ENCODE data around the gene CCT8. TPM values are rescaled to one million over a fixed set of nuclear protein-coding genes. Genes with fewer than 3 reads are reported as not detected.

Gene CCT8
- total and polyA plus RNA-seq, 4 donors: 47.0 to 78.2 (median 58.0) TPM

- Histone ChIP-seq H3K9me3 (ENCODE audit: control insufficient read depth in 4 of 4, low read length in 3 of 4) (no peaks in the 10 kb centered on the region), H3K27ac (ENCODE audit: low read depth in 1 of 2, low read length in 2 of 2) (no peak overlapping the region), H3K36me3 (ENCODE audit: control insufficient read depth in 4 of 4, insufficient read depth in 3 of 4, low read depth in 1 of 4, low read length in 3 of 4) (no peaks in the 10 kb centered on the region), H3K27me3 (ENCODE audit: control insufficient read depth in 4 of 4, insufficient read depth in 4 of 4, low read length in 3 of 4) (no peaks in the 10 kb centered on the region), H3K9ac (ENCODE audit: low read depth in 1 of 2, low read length in 2 of 2) (no peak overlapping the region), H3K4me1 (ENCODE audit: control insufficient read depth in 4 of 4, insufficient read depth in 4 of 4, low read length in 3 of 4) (no peaks in the 10 kb centered on the region), H3K4me3 (ENCODE audit: low read depth in 1 of 3, low read length in 3 of 3) (no peak overlapping the region)
- no peak for DNase-seq (ENCODE audit: low spot score)
- WGBS: 89% methylated on average over 3 of the region's 3 CpGs
- TF ChIP-seq REST (IDR thresholded peaks at IDR 0.05) (no peak), HNF4G (IDR thresholded peaks at IDR 0.05) (no peak), HNF4A (conservative IDR thresholded peaks at IDR 0.05) (no peak), TAF1 (conservative IDR thresholded peaks at IDR 0.05) (no peak), EGR1 (IDR thresholded peaks at IDR 0.05; ENCODE audit: low read depth in 2 of 2) (no peak), RAD21 (IDR thresholded peaks at IDR 0.05) (no peak), CTCF (IDR thresholded peaks at IDR 0.05; ENCODE audit: low read depth, low read length, missing input control) (no peak), YY1 (IDR thresholded peaks at IDR 0.05) (no peak), ATF3 (IDR thresholded peaks at IDR 0.05) (no peak), SP1 (IDR thresholded peaks at IDR 0.05) (no peak), FOXA2 (IDR thresholded peaks at IDR 0.05) (no peak), GABPA (IDR thresholded peaks at IDR 0.05 in 1 of 2, conservative IDR thresholded peaks at IDR 0.05 in 1 of 2) (no peak), RXRA (IDR thresholded peaks at IDR 0.05) (no peak), ZBTB33 (IDR thresholded peaks at IDR 0.05) (no peak), JUND (IDR thresholded peaks at IDR 0.05) (no peak), NR2F2 (IDR thresholded peaks at IDR 0.05) (no peak), MAX (IDR thresholded peaks at IDR 0.05) (no peak)
Measured at GRCh38 chr21:29117372-29117955, 44.0 kb upstream of the CCT8 start.

Measured in liver (tissue), 9 donors.